ENCODE measurements around the gene SCMH1. TPM values are rescaled to one million over a fixed set of nuclear protein-coding genes. Genes with fewer than 3 reads are reported as not detected.

Gene SCMH1
- total RNA-seq, 2 donors from 2014 or later: 16.4 to 18.3 TPM

DNA sequence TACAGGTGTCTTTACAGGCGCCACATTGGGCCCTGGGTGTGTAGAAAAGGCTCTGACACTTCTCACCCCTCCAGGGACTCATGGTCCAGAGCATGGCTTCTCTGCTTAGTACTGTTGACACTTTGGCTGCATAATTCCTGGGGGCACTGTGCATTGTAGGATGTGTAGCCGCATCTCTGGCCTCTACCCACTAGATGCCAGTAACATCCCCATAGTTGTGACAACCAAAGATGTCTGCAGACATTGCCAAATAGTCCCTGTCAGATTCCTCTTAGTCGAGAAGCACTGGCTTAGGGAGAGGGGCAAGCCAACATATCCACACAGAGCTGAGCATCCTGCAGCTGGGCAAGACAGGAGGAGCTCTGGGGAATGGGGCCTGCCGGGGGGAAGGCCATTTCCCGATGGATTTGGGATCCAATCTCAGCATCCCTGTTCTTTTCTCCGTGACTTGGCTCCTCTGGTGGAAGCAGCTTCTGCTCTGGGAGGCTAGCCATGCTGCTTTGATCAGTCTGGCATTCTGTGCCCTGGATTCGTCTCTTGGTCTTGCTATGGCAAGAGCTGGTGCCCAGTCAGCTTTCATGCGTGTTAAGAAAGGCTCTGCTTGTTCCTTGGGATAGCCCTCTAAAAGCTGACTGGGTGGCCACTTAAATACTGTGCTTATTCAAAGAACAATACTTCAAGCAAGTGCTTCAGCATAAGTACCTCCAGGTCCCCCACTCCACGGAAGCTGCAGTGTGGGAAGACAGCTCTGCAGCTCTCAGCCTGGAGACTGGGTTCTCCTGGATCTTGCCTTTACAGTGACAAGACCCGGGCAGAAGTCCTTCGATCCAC is 38.3 kb upstream of the SCMH1 start:
- no peaks in the 10 kb centered on the region for H3K4me1 ChIP-seq (ENCODE audit: control insufficient read depth, insufficient read depth, low read length)
- H3K27ac Mint-ChIP-seq: no peak overlapping the region

DNA sequence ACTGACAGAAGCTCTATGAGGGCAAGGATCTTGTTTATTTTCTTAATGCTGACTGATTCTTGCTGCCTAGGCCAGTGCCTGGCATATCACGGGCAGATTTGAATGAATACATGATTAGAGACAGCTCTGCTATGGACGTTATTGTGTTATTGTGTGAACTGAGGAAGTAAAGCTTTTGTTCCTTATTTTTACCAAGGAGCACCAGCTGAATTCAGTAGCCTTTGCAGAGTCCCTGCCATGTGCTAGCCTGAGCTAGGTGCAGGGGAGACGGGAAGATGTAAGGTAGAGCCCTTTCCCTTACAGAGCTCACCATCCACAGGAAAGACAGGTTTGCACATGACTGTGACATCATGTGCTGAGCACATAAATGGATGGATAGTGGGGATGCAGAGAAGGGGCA is 36.0 kb upstream of the SCMH1 start:
- WGBS, 2 experiments (ENCODE audit: insufficient coverage in 1 of 2, insufficient read length in 1 of 2): 85 to 100% methylated on average over 1 to 3 of the region's 3 CpGs
- Histone ChIP-seq H3K27ac (ENCODE audit: low read depth, low read length) (no peak overlapping the region), H3K27me3 (ENCODE audit: control insufficient read depth, insufficient read depth, low read length, poor library complexity, severe bottlenecking) (no peaks in the 10 kb centered on the region), H3K9me3 (ENCODE audit: control insufficient read depth, low read length) (no peaks in the 10 kb centered on the region), H3K4me1 (ENCODE audit: control insufficient read depth, insufficient read depth, low read length) (no peaks in the 10 kb centered on the region), H3K4me3 (ENCODE audit: low read length) (no peak overlapping the region), H3K36me3 (ENCODE audit: control insufficient read depth, insufficient read depth, low read length) (no peaks in the 10 kb centered on the region), H3K9ac (ENCODE audit: extremely low read depth, low read length, poor library complexity, severe bottlenecking) (no peak overlapping the region)
- TF ChIP-seq, protein P1, sequence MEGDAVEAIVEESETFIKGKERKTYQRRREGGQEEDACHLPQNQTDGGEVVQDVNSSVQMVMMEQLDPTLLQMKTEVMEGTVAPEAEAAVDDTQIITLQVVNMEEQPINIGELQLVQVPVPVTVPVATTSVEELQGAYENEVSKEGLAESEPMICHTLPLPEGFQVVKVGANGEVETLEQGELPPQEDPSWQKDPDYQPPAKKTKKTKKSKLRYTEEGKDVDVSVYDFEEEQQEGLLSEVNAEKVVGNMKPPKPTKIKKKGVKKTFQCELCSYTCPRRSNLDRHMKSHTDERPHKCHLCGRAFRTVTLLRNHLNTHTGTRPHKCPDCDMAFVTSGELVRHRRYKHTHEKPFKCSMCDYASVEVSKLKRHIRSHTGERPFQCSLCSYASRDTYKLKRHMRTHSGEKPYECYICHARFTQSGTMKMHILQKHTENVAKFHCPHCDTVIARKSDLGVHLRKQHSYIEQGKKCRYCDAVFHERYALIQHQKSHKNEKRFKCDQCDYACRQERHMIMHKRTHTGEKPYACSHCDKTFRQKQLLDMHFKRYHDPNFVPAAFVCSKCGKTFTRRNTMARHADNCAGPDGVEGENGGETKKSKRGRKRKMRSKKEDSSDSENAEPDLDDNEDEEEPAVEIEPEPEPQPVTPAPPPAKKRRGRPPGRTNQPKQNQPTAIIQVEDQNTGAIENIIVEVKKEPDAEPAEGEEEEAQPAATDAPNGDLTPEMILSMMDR (conservative IDR thresholded peaks at IDR 0.05): no peak
- no peak for DNase-seq
- peaks cover 8% of the 10 kb centered on the region for H3K27me3 Mint-ChIP-seq (ENCODE audit: insufficient read depth)
- no peaks in the 10 kb centered on the region for H3K36me3 Mint-ChIP-seq (ENCODE audit: low read depth)
- H3K9me3 Mint-ChIP-seq: no peaks in the 10 kb centered on the region
- no peaks in the 10 kb centered on the region for H3K4me1 Mint-ChIP-seq
- H3K27ac Mint-ChIP-seq: no peak overlapping the region
- H3K4me3 Mint-ChIP-seq: no peak overlapping the region

More for the DNA sequence above, 38.3 kb upstream of the SCMH1 start:
- Histone ChIP-seq H3K27ac (ENCODE audit: low read depth, low read length) (no peak overlapping the region), H3K27me3 (ENCODE audit: control insufficient read depth, insufficient read depth, low read length, poor library complexity, severe bottlenecking) (peaks cover 12% of the 10 kb centered on the region), H3K36me3 (ENCODE audit: control insufficient read depth, insufficient read depth, low read length) (no peaks in the 10 kb centered on the region), H3K4me3 (ENCODE audit: low read length) (no peak overlapping the region), H3K9me3 (ENCODE audit: control insufficient read depth, low read length) (no peaks in the 10 kb centered on the region), H3K9ac (ENCODE audit: extremely low read depth, low read length, poor library complexity, severe bottlenecking) (no peak overlapping the region)
- Mint-ChIP-seq H3K4me1 (peaks cover under 1% of the 10 kb centered on the region), H3K4me3 (no peak overlapping the region), H3K9me3 (no peaks in the 10 kb centered on the region), H3K36me3 (ENCODE audit: low read depth) (no peaks in the 10 kb centered on the region), H3K27me3 (ENCODE audit: insufficient read depth) (peaks cover 21% of the 10 kb centered on the region)
- 89 to 94% methylated on average over 10 to 11 of the region's 11 CpGs for WGBS, 2 experiments (ENCODE audit: insufficient coverage in 1 of 2, insufficient read length in 1 of 2)
- TF ChIP-seq, protein P1 (conservative IDR thresholded peaks at IDR 0.05): no peak
- no peak for DNase-seq

DNA sequence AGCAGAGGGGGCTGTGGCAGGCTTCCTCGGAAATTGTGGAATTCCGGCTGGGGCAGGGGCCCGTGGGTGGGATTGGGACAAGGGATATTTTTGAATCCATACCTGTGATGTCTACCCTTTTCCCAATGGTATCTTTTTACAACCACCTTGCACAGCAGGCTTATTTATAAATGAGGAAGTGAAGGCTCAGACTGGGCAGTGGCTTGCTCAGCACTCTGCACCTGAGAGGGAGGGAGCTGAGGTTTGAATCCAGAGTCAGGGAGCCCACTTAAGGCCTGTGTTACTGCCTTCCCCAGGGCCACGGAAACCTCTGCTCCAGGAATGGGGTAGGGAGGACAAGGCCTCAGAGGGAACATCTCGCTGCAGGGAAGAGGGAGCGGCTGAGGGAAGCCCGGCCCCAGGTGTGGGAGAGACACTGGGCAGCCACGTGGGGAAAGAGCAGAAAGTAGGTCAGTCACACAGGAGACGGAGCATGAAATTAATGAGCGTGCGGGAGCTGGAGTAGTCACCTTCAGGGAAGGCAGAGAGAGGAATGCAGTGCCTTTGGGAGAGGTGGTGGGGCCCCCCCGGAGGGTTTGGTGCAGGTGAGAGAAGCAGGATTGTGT is 35.4 kb upstream of the SCMH1 start:
- no peaks in the 10 kb centered on the region for H3K9me3 Mint-ChIP-seq
- H3K27ac ChIP-seq (ENCODE audit: low read depth, low read length): no peak overlapping the region
- no peaks in the 10 kb centered on the region for H3K36me3 Mint-ChIP-seq (ENCODE audit: low read depth)
- no peak overlapping the region for H3K4me3 Mint-ChIP-seq
- no peaks in the 10 kb centered on the region for H3K4me1 Mint-ChIP-seq
- no peaks in the 10 kb centered on the region for H3K4me1 ChIP-seq (ENCODE audit: control insufficient read depth, insufficient read depth, low read length)
- H3K9ac ChIP-seq (ENCODE audit: extremely low read depth, low read length, poor library complexity, severe bottlenecking): no peak overlapping the region
- H3K4me3 ChIP-seq (ENCODE audit: low read length): no peak overlapping the region
- no peaks in the 10 kb centered on the region for H3K9me3 ChIP-seq (ENCODE audit: control insufficient read depth, low read length)
- no peaks in the 10 kb centered on the region for H3K36me3 ChIP-seq (ENCODE audit: control insufficient read depth, insufficient read depth, low read length)
- TF ChIP-seq, protein P1 (conservative IDR thresholded peaks at IDR 0.05): no peak
- 85% methylated on average over 5 to 12 of the region's 12 CpGs for WGBS, 2 experiments (ENCODE audit: insufficient coverage in 1 of 2, insufficient read length in 1 of 2)
- no peaks in the 10 kb centered on the region for H3K27me3 ChIP-seq (ENCODE audit: control insufficient read depth, insufficient read depth, low read length, poor library complexity, severe bottlenecking)
- H3K27me3 Mint-ChIP-seq (ENCODE audit: insufficient read depth): peaks cover 6% of the 10 kb centered on the region
- no peak for DNase-seq
- H3K27ac Mint-ChIP-seq: no peak overlapping the region
